GM06990 (cell line): ENCODE results near the gene ZNF853.

ENCODE experiments used
- DNase-seq: peaks from one replicate; pipeline ENCODE4 v3.0.0-alpha.2; 2011; ENCODE audit not compliant: insufficient read length; ENCODE audit errors: extremely low read depth
- H3K27me3 ChIP-seq: replicated peaks from 2 replicates; pipeline ENCODE4 v1.6.0; 2011; ENCODE audit warnings: low read length; ENCODE audit not compliant: control insufficient read depth, insufficient read depth
- H3K36me3 ChIP-seq: 2 replicates; pipeline ENCODE4 v1.5.1; 2011; ENCODE audit warnings: low read length; ENCODE audit not compliant: control insufficient read depth, insufficient read depth
- H3K4me3 ChIP-seq: replicated peaks from 2 replicates; pipeline ENCODE4 v1.5.1; 2011; ENCODE audit warnings: low read depth, mild to moderate bottlenecking, control low read depth, low read length
- TF ChIP-seq, protein P1 (sequence below): IDR thresholded peaks from 2 replicates; pipeline ENCODE4 v1.5.1; 2011; ENCODE audit warnings: low read length, control low read depth, mild to moderate bottlenecking, inconsistent platforms; ENCODE audit not compliant: insufficient read depth, poor library complexity, severe bottlenecking

Gene ZNF853

DNA sequence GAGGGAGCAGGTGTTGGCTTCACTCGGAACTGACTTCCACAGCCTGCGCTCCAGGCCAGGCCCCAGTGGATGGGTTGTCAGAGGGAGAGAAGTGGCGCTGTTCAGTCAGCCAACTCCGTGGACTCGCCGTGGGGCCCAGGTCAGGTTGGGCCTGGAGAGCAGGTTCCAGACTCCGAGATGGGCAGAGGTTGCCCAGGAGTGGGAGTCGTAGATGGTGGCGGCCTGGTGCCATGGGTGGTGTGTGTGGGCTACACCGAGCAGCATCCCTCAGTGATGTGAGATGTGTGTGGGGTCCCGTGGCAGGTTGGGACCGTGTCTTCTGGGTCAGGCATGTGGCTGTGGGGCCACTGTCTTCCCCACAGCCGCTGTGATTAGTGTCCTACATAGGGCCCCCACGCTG, 32.1 kb downstream of the ZNF853 start:
- TF ChIP-seq, protein P1, sequence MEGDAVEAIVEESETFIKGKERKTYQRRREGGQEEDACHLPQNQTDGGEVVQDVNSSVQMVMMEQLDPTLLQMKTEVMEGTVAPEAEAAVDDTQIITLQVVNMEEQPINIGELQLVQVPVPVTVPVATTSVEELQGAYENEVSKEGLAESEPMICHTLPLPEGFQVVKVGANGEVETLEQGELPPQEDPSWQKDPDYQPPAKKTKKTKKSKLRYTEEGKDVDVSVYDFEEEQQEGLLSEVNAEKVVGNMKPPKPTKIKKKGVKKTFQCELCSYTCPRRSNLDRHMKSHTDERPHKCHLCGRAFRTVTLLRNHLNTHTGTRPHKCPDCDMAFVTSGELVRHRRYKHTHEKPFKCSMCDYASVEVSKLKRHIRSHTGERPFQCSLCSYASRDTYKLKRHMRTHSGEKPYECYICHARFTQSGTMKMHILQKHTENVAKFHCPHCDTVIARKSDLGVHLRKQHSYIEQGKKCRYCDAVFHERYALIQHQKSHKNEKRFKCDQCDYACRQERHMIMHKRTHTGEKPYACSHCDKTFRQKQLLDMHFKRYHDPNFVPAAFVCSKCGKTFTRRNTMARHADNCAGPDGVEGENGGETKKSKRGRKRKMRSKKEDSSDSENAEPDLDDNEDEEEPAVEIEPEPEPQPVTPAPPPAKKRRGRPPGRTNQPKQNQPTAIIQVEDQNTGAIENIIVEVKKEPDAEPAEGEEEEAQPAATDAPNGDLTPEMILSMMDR: no peak
- Histone ChIP-seq H3K36me3 (peaks cover 61% of the 10 kb centered on the region), H3K27me3 (no peaks in the 10 kb centered on the region), H3K4me3 (no peak overlapping the region)
- no peak for DNase-seq

DNA sequence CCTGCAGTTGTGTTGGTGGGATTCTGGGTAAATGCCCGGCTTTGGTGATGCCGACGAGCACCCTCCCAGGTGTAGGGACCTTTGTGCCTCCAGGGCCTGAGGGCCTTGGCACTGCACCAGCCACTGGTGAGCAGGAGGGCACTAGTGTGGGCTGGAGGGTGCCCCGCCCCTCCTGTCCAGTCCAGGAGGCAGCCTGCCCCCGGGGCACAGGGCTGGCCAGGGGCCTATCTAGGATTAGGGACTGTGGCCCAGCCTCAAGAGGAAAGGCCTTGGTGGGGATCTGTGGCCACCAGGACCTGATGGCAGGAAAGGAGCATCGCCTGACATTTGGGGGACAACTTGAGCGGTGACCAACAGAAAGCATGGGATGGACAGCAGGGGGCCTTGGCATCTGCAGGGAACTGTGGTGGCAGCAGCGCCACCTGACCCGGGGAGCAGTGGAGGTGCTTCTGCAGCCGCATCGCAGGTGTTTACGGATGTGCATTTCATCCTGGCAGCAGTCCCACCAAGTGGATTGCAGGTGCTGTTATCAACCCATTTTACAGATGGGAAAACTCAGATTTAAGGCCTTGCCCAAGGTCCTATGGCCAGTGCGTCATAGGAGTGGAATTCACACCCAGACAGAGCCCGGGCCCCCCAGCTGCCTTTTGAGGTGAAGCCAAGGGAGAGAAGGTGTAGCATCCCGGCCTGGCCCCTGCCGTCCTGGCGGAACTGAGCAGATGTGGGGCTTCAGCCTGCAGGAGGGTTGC, 32.8 kb downstream of the ZNF853 start:
- no peak for DNase-seq
- TF ChIP-seq, protein P1: no peak
- Histone ChIP-seq H3K36me3 (peaks cover 58% of the 10 kb centered on the region), H3K4me3 (no peak overlapping the region), H3K27me3 (no peaks in the 10 kb centered on the region)

DNA sequence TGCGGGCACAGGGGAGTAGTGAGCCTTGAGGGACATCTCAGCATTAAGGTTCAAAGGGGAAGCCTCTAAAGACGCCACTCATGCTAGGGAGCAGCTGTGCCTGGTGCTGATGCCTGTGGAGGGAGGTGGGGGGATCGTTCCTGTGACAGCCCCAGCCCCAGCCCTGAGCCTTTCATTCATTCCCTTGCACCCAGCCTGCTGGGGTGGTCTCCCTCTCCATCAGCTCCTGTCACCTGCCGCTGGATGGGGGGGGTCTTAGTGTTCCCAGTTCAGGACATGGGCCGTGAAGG, 33.4 kb downstream of the ZNF853 start:
- Histone ChIP-seq H3K27me3 (no peaks in the 10 kb centered on the region), H3K36me3 (peaks cover 53% of the 10 kb centered on the region), H3K4me3 (no peak overlapping the region)
- no peak for DNase-seq
- TF ChIP-seq, protein P1: no peak

DNA sequence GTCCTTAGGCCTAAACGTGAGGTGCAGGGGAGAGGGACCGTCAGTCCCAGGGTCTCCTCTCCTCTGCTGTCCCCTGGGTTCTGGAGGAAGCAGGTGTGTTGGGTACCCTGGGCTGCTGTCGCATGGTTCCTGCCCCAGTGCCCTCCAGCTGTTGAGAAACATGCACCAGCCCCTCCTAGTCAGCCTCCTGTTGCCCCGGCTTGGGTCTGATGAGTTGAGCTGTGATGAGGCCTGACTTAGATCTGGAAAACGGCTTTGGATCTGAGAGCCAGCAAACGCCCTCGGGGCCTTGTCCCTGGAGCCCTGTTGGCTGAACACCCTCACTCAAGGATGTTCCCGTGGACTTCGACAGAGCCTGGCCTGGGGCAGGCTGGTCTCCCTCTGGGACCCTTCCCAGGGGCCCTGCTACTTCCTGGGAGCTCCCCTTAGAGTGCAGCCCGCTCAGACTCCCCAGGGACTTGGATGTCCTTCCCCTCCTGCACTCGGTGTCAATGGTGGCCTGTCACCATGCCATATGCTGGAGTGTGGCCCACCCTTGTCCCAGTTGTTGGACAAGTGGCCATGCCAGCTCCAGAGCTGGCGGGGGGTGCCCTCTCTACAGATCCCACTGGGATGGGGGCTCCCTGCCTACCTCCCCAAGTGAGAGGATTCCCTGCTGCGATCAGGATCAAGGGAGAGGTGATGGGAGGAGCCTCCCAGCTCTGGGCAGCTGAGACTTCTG, 34.0 kb downstream of the ZNF853 start:
- TF ChIP-seq, protein P1: no peak
- H3K4me3 ChIP-seq: no peak overlapping the region
- no peak for DNase-seq
- H3K36me3 ChIP-seq: peaks cover 49% of the 10 kb centered on the region
- no peaks in the 10 kb centered on the region for H3K27me3 ChIP-seq

DNA sequence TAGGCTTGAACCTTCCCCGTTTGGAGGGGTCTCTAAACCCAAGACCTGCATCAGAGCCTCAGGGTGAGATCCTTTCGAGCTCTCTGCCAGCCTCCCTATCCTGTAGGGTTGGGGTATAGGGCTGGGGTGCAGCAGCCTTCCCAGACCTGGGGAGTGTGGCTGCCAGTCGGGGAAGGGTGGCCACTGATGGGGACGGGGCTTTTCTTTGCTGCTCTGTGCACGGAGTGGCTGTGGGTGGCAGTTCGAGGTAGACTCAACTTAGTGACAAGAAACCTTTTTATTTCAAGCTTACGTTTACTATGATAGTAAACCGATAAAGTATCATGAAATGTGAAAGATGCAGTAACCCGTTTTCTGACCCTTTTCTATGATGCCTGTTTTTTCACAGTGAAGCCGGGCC, 34.7 kb downstream of the ZNF853 start:
- Histone ChIP-seq H3K27me3 (no peaks in the 10 kb centered on the region), H3K36me3 (peaks cover 43% of the 10 kb centered on the region)
- DNase-seq: no peak

More for the DNA sequence above, 34.7 kb downstream of the ZNF853 start:
- H3K4me3 ChIP-seq: no peak overlapping the region
- TF ChIP-seq, protein P1: no peak
